COLO829 (cell line): ENCODE data around the gene TOR1B.
"Not testable (repeated sequence)": the region's sequence is repeated elsewhere in the genome, so short reads cannot be mapped to it uniquely, and the experiment has no call there.

Experiments
- DNase-seq: peaks from one replicate; pipeline ENCODE4 v3.0.0; 2012; ENCODE audit warnings: low spot score

TOR1B gene

DNA sequence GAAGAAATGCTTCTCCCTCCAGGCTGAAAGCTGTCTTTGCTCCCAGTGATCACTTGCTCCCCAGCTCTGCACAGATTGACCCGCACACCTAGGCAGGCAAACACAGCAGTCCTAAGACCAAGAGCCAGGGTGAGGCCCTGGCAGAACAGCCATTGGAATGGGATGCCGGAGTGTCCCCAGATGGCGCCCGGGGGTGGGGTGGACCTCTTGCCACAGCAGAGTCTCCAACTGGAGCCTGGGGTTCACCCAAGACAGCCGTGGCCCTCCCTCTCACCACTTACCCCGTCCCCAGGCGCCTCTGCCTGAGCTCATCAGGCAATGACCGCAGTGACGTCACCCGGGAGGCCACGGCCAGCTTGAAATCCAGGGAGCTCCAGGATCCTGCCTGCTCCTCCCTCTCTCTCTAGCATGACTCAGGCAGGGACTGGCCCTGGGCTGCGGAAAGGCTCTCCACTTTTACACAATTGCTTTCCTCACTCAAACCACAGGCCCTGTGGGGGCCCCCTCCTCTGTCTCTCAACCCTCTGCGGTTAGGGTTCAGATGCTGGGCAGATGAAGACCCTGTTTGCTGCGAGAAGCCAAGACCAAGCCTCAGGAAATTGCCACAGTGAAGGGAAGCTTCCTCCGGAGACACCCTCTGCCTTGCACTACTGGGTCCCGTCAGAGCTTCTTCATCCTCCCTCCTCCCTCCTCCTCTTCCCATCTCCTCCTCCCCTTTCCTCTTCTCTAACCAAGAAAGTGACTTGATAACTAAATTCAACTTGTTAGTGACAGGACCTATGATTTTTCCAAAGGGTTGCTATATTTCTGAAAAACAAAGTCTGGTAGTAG lies 25.8 kb upstream of the TOR1B start:
- DNase-seq = peak; percentile 97

GRCh38 chr9:129777769-129778130 lies 25.2 kb upstream of the TOR1B start:
- no peak for DNase-seq

GRCh38 chr9:129778469-129778868 lies 24.5 kb upstream of the TOR1B start:
- DNase-seq = no peak

DNA sequence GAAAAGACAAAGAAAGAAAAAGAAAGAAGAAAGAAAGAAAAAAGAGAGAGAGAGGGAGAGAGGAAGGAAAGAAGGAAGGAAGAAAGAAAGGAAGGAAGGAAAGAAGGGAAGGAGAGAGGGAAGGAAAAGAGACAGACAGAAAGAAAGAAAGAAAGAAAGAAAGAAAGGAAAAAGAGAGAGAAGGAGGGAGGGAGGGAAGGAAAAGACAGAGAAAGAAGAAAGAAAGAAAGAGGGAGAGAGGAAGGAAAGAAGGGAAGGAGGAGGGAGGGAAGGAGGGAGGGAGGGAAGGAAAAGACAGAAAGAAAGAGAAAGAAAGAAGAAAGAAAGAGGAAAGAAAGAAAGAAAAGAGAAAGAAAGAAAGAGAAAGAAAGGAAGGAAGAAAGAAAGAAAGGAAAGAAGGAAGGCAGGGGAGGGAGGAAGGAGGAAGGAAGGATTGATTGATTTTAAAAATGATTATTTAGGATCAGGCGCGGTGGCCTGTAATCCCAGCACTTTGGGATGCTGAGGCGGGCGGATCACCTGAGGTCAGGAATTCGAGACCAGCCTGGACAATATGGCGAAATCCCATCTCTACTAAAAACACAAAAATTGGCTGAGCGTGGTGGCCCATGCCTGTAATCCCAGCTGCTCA lies 23.3 kb upstream of the TOR1B start:
- DNase-seq = no peak

DNA sequence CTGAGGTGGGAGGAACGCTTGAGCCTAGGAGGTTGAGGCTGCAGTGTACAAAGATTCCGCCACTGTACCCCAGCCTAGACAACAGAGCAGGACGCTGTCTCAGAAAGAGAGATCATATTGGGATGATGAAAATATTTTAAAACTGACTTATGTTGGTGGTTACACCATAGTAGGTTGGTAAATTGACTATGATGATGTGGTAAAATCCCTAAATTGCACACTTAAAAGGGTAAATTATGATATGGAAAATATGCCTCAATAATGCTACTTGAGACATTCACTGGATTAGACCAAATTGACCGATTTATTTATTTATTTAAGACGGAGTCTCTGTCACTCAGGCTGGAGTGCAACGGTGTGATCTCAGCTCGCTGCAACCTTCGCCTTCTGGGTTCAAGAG lies 21.9 kb upstream of the TOR1B start:
- DNase-seq = no peak

GRCh38 chr9:129781981-129782380 lies 21.0 kb upstream of the TOR1B start:
- DNase-seq = no peak

DNA sequence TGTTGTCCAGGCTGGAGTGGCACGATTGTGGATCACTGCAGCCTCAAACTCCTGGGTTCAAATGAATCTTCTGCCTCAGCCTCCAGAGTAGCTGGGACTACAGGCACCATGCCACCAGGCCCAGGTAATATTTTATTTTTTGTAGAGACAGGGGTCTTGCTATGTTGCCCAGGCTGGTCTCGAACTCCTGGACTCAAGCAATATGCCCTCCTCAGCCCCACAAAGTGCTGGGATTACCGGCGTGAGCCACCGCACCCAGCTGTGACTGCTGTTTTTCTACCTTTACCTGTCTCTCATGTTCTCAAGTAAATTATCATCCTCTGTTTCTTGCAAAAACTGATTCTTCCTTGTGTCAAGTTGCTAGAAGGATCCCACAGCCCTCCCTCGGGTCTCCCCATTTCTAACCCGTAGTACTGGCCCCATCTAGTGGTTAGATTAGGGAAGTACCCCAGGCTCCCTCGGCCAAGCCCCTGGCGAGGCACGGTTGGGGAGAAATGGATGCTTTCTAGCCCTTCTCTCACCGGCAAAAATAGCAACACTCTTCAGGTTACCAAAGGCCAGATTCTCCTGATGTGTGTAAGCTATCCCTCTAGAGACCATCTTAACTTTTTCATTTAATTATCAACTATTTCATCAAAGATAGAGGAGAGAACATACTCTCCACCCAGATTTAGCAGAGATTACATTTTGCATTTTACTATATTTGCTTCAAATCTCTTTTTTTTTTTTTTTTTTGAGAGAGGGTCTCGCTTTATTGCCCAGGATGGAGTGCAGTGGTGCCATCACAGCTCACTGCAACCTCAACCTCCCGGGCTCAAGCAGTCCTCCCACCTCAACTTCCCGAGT lies 19.2 kb upstream of the TOR1B start:
- DNase-seq = peak; percentile 86

- not testable (repeated sequence) for DNase-seq
These were observed 18.0 kb upstream of the TOR1B start for GRCh38 chr9:129784970-129785369.

DNA sequence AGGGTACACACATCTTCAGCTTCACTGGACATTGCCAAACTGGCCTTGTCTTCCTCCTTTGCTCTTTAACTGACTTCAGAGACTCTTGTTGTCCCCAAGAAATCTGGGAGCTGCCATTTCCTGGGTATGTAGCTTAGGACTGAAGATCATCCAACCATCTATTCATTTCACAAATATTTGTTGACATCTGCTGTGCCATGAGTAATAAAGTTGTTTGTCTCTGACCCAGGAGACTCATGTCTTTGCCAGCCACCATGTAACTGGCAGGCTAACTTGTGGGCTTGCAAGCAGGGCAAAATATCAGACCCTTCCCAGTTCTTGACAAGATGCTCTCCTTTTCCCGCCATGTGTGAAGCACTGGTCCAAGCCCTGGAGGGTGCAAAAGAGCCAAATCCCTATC lies 17.1 kb upstream of the TOR1B start:
- no peak for DNase-seq

DNA sequence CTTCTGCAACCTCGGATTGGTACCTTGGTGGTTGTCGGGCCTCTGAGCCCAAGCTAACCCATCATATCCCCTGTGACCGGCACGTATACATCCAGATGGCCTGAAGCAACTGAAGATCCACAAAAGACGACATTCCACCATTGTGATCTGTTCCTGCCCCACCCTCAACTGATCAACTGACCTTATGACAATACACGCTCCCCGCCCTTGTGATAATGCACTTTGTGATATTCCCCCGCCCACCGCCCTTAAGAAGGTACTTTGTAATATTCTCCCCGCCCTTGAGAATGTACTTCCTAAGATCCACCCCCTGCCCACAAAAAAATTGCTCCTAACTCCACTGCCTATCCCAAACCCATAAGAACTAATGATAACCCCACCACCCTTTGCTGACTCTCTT lies 16.5 kb upstream of the TOR1B start:
- no peak for DNase-seq

DNA sequence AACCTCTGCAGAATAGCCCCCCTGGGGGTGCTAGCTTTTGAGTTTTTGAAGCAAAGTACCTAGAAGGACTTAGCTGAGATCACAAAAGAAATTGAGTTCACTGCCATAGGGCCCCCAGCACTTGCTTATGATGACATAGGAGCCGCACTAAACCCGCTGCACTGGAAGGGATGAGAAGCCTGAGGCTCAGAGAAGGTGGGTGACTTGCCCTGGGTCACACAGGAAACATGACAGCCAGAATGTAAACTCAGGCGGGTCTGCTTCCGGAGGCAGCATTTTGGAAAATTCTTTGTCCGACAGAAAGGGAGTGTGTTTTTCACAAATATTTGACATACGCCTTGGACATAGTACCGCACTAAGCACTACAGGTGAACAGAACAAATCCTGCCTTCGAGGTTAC lies 8.4 kb upstream of the TOR1B start:
- no peak for DNase-seq

- not testable (repeated sequence) for DNase-seq
These were observed 7.0 kb upstream of the TOR1B start for GRCh38 chr9:129796029-129796428.

DNA sequence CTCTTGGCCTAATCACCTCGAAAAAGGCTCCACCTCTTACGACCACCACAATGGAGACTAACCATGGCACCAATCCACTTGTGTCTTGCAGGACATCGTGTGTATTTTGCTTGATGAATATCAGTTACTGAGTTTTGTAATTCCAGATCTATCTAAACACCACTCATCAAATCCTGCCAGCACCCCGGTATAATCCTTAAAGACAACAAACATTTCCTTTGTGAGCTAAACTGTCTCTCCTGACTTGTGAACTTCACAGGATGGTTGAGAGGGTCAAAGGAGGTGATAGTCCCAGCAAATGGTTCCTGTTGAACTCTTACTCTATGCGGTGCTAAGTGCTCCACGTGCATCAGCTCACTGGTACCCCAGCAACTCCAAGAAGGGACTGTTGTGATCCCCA lies 4.0 kb upstream of the TOR1B start:
- DNase-seq = no peak

DNA sequence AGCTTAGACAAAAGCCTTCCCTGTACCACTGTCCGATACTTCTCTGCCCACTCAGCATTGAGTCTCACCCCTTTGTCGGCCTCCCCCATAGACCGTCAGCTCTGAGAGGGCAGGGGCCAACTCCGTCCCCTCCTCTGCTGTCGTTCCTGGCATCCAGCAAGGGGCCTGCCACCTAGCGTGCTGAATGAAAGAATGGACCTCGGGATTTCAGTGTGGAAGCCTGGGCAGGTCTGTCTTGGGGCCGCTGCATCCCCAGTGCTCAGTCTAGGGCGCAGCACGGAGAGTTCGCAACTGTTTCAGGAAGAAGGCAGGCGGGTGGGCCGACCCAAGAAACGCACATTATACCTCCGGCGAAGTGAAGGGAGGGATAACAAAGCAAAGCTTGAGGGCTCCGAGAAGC lies 1.5 kb upstream of the TOR1B start:
- no peak for DNase-seq

DNA sequence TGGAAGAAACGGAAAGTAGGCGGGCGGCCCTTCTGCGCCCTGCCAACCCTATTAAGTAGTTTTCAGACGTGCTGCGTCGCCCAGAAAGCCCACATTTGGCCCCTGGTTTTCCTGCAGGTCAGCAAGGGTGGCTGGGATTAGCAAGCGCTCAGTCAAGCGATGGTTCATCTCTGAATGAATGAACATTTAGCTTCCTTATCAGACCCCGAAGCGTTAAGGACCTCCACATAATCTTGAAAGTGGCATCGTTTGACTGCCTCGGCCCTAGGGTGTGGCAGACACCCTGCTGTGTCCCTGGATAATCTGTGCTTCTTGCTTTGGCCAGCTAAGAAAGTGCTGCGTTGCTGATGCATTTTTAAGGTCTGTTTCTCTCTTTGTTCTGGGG lies 684 bp downstream of the TOR1B start:
- DNase-seq = no peak

GRCh38 chr9:129806061-129806460 lies 3.1 kb downstream of the TOR1B start:
- DNase-seq = no peak

- no peak for DNase-seq
These were observed 6.4 kb downstream of the TOR1B start for GRCh38 chr9:129809346-129809745.

- DNase-seq = no peak
These were observed 7.1 kb downstream of the TOR1B start for GRCh38 chr9:129810116-129810515.

DNA sequence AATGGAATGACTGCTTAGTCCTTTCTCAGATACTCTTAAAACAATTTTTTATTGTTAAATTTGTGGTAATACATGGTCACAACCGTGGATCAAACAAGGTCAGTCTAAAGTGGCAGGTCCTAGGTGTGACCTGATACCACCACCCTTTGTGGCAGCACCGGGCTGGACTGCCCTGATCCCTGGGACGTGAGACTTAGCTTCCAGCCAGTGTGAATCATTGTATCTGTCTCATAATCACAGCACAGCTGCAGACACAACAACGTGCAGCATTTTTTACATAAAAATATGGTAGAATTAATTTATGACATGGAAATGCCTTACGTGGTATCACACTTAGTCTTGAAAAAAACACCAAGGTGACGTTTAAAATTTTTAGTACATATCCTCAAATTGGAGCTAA lies 7.8 kb downstream of the TOR1B start:
- DNase-seq = no peak

DNA sequence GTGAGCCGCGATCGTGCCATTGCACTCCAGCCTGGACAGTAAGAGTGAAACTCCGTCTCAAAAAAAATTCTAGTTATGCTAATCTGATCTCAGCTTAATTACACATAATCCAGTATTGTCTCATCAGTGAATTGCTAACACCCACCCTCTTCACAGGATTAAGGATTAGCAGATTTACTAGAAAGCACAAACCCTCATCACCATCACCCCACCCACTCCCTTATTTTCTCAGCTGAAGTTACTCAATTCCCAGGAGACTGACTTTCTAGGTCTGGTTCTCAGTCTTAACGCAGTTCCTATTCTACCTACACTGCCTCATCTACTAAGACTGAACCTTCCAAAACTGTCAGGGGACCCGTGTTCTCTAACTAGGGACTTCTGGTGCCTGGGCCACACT lies 9.0 kb downstream of the TOR1B start:
- DNase-seq = no peak

DNA sequence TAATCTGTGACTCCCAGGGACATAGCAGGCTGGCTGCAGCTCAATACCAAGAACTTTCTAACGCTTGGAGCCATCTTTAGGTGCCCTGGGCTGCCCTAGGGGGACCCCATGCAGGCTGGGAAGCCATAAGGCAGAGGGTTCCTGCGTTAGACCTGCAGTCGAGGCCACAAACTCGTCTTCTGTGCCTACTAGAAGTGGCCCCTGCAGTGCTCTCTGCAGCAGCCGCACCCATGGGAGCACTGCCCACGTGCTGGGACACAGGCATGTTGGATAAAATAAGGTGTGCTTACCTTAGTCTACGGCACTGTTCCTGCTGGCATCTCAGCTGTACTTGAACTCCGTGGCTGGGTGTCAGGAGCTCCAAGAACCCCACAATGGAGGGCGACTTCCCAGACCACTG lies 9.4 kb downstream of the TOR1B start:
- no peak for DNase-seq

DNA sequence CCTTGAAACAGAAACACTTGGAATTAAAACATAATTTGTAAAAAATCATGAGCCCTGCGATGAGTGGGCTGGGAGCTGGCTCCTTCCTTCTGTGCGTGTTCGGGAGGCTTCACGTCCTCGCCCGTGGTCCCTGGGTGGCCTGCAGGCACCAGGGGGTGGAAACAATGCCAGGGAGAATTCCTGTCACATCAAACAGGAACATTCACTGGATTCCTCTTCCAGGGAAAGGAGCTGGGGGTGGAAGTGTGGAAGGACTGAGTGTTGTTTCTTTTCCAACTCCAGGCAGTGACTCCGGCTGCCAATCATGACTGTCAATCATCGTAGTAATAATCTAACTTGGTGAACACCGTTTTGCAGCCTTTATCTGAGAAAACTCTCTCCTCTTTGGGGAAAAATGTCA lies 10.7 kb downstream of the TOR1B start:
- no peak for DNase-seq
